K562 (cell line): Measurements from ENCODE around the gene ZBTB2. TPM values are rescaled to one million over a fixed set of nuclear protein-coding genes. Genes with fewer than 3 reads are reported as not detected.

ENCODE experiments used
- ATAC-seq: fragments of 200-7000 bp; cut with Tn5 transposase; 3 replicates; pipeline ENCODE4 v1.9.1; 2020; ENCODE audit warnings: moderate library complexity
- BruUV-seq: library from RNA; stranded (reverse); fragments of 400-500 nt; replicated peaks from 2 replicates; lab custom pipeline; 2021; lab: Mats Ljungman, UMichigan
- CTCF ChIA-PET: fragments of 300-600 bp; formaldehyde crosslinking; extraction: SDS; loops from one replicate; lab custom pipeline; 2021; ENCODE audit warnings: low intra/inter-chr PET ratio; lab: Yijun Ruan, JAX
- POLR2A ChIA-PET: fragments of 300-600, 350-650 bp; sonication (Branson Sonifier 250); formaldehyde crosslinking; extraction: SDS; loops from one replicate; lab custom pipeline; 2021; ENCODE audit warnings: antibody characterized with exemption, inconsistent platforms; lab: Yijun Ruan, JAX
- DNase-seq, 4 experiments: peaks; one replicate each; pipeline versions ENCODE4 v3.0.0 to v3.0.0-alpha.2; 2011 to 2018; ENCODE audit warnings: low spot score in 3 of 4, mixed read lengths in 3 of 4; ENCODE audit errors: extremely low read depth in 1 of 4
- FAIRE-seq: peaks from 2 replicates; lab custom pipeline; 2011; peaks lifted over from hg19 to GRCh38; lab: Jason Lieb, UNC
- H2AFZ ChIP-seq: 2 replicates; pipeline ENCODE4 v1.6.0; 2011; ENCODE audit warnings: low read depth, low read length, control low read depth, inconsistent platforms
- H3K27ac ChIP-seq: fragments of 200-600 bp; 3 replicates; pipeline ENCODE4 v1.8.0; 2011; ENCODE audit warnings: low read depth, mild to moderate bottlenecking, control low read depth, inconsistent platforms, low read length, moderate library complexity, mixed read lengths; ENCODE audit errors: extremely low read depth
- H3K27me3 ChIP-seq, 2 experiments: fragments of 300-600 bp in 1 of 2; 2 replicates in 1 of 2; 3 replicates in 1 of 2; pipeline versions ENCODE4 v1.6.0 to v1.8.0; 2011; ENCODE audit warnings: inconsistent platforms in 2 of 2, low read length in 2 of 2, mild to moderate bottlenecking in 1 of 2, mixed read lengths in 1 of 2, moderate library complexity in 1 of 2; ENCODE audit not compliant: control insufficient read depth in 2 of 2, insufficient read depth in 2 of 2
- H3K36me3 ChIP-seq: fragments of 300-600 bp; 3 replicates; pipeline ENCODE4 v1.8.0; 2011; ENCODE audit warnings: mild to moderate bottlenecking, low read length, inconsistent platforms; ENCODE audit not compliant: control insufficient read depth, insufficient read depth
- H3K4me1 ChIP-seq, 2 experiments: fragments of 200-600 bp in 1 of 2; replicated peaks in 1 of 2; 2 replicates in 1 of 2; 3 replicates in 1 of 2; pipeline versions ENCODE4 v1.5.1 to v1.8.0; 2011; ENCODE audit warnings: inconsistent platforms in 2 of 2, low read length in 2 of 2, mild to moderate bottlenecking in 1 of 2, mixed read lengths in 1 of 2, moderate library complexity in 1 of 2; ENCODE audit not compliant: control insufficient read depth in 2 of 2, insufficient read depth in 2 of 2
- H3K4me2 ChIP-seq: 2 replicates; pipeline ENCODE4 v1.6.1; 2011; ENCODE audit warnings: low read length, control low read depth, inconsistent platforms, mixed read lengths; ENCODE audit not compliant: insufficient read depth
- H3K4me3 ChIP-seq: fragments of 200-600 bp; sonication (generic), shearing (Covaris generic); 2 replicates; pipeline ENCODE4 v1.5.1; 2016; ENCODE audit warnings: control low read depth, inconsistent platforms
- H3K79me2 ChIP-seq: fragments of 200-600 bp; 3 replicates; pipeline ENCODE4 v1.8.0; 2011; ENCODE audit warnings: low read length, inconsistent platforms; ENCODE audit not compliant: control insufficient read depth, insufficient read depth
- H3K9ac ChIP-seq, 2 experiments: 2 replicates each; pipeline versions ENCODE4 v1.6.0 to v1.6.1; 2011; ENCODE audit warnings: low read depth in 2 of 2, low read length in 2 of 2, control low read depth in 1 of 2, inconsistent platforms in 1 of 2, mild to moderate bottlenecking in 1 of 2, mixed read lengths in 1 of 2; ENCODE audit not compliant: insufficient read depth in 1 of 2
- H3K9me1 ChIP-seq: one replicate; pipeline ENCODE4 v1.6.0; 2011; ENCODE audit warnings: inconsistent platforms, mild to moderate bottlenecking, low read length, moderate library complexity; ENCODE audit not compliant: control insufficient read depth, insufficient read depth
- H3K9me3 ChIP-seq: replicated peaks from 2 replicates; pipeline ENCODE4 v1.5.1; 2011; ENCODE audit warnings: low read depth, low read length, inconsistent platforms; ENCODE audit not compliant: control insufficient read depth, insufficient read depth
- H4K20me1 ChIP-seq: replicated peaks from 2 replicates; pipeline ENCODE4 v1.6.1; 2011; ENCODE audit warnings: low read length, inconsistent platforms, mixed read lengths; ENCODE audit not compliant: control insufficient read depth, insufficient read depth
- BCL6 ChIP-seq: fragments of 250-450 bp; sonication (Bioruptor Pico); IDR thresholded peaks from 2 replicates; pipeline ENCODE4 v1.4.0; 2020
- EP300 ChIP-seq: IDR thresholded peaks from 2 replicates; pipeline ENCODE4 v1.6.1; 2012; ENCODE audit warnings: low read length, improper control_type of control experiment
- ESRRB ChIP-seq: fragments of 250-450 bp; sonication (Bioruptor Pico); IDR thresholded peaks from 2 replicates; pipeline ENCODE4 v1.5.0; 2020; ENCODE audit warnings: mild to moderate bottlenecking, moderate library complexity, borderline replicate concordance
- FOSL1 ChIP-seq: fragments of 200-800 bp; sonication (Bioruptor generic); conservative IDR thresholded peaks from 2 replicates; pipeline ENCODE4 v1.6.1; 2016; ENCODE audit warnings: missing genetic modification characterization, missing compliant biosample characterization
- SRSF7 ChIP-seq: fragments of 200-400 bp; formaldehyde crosslinking; optimal IDR thresholded peaks from 2 replicates; pipeline ENCODE3; 2017; ENCODE audit warnings: mild to moderate bottlenecking, low read depth, low read length
- USF1 ChIP-seq: sonication (generic); formaldehyde crosslinking; IDR thresholded peaks from 2 replicates; pipeline ENCODE4 v1.9.0; 2022; ENCODE audit warnings: mild to moderate bottlenecking, missing genetic modification reagents
- ZNF165 ChIP-seq: fragments of 250-450 bp; sonication (Bioruptor Pico); IDR thresholded peaks from 2 replicates; pipeline ENCODE4 v1.4.0; 2020; ENCODE audit warnings: borderline replicate concordance
- ZNF280A ChIP-seq: fragments of 450-650 bp; IDR thresholded peaks from 2 replicates; pipeline ENCODE4 v1.6.1; 2018; ENCODE audit warnings: mild to moderate bottlenecking, low read depth; ENCODE audit not compliant: partially characterized antibody
- ZNF609 ChIP-seq: sonication (generic); formaldehyde crosslinking; IDR thresholded peaks from 2 replicates; pipeline ENCODE4 v1.8.1; 2023; ENCODE audit warnings: missing genetic modification reagents, mild to moderate bottlenecking, borderline replicate concordance
- ZNF639 ChIP-seq, 2 experiments: fragments of 200-800 bp in 1 of 2; sonication (Bioruptor generic) in 1 of 2; sonication (generic) in 1 of 2; formaldehyde crosslinking in 1 of 2; IDR thresholded peaks in 1 of 2; conservative IDR thresholded peaks in 1 of 2; 2 replicates each; pipeline versions ENCODE4 v1.5.0 to v1.6.1; 2016 to 2020; ENCODE audit warnings: missing compliant biosample characterization in 1 of 2, missing genetic modification characterization in 1 of 2, missing genetic modification reagents in 1 of 2
- whole genome bisulfite sequencing: fragments of 100-300 bp; shearing (Covaris generic); methylation state at CpG from one replicate; pipeline ENCODE4 v1.1.6; 2016; ENCODE audit warnings: low coverage, mixed read lengths; ENCODE audit not compliant: insufficient coverage; ENCODE audit errors: missing lambda C conversion rate; 5-methylcytosine and 5-hydroxymethylcytosine counted together
- in situ Hi-C: fragments of 300-500 bp; cut with MboI; formaldehyde crosslinking; loops from 4 replicates; pipeline ENCODE4 v1.15.0; 2018; ENCODE audit warnings: inconsistent platforms, mixed read lengths
- intact Hi-C: fragments of 100-400 bp; cut with micrococcal nuclease; formaldehyde crosslinking; loops from 2 replicates; pipeline ENCODE4 v1.14.2; 2022
- polyA plus RNA-seq, 8 experiments: library from polyadenylated mRNA; depleted of rRNA in 4 of 8; stranded (reverse) in 5 of 8; unstranded in 3 of 8; fragments of >200 nt; fragmentation: Nextera tagmentation in 2 of 8; fragmentation: Illumina TruSeq in 1 of 8; extraction: Ambion mirVana in 2 of 8; extraction: Trizol in 1 of 8; gene quantifications; 2 replicates each; pipeline versions ENCODE4 v1.2.1 to v1.2.3, GENCODE V29; 2011 to 2014; ENCODE audit warnings: inconsistent platforms in 1 of 8, missing spikeins in 1 of 8
- total RNA-seq, 7 experiments: library from RNA; depleted of rRNA in 6 of 7; stranded (reverse); fragments of >200 nt in 6 of 7; fragmentation: Illumina TruSeq in 2 of 7; extraction: Trizol in 2 of 7; gene quantifications; 2 replicates each; pipeline versions ENCODE4 v1.2.1 to v1.2.3, GENCODE V29; 2011 to 2021; ENCODE audit warnings: low replicate concordance in 1 of 7

The ZBTB2 gene
- total and polyA plus RNA-seq, 9 of the 15 experiments (the other 6 are each of a cell fraction or from before 2014, with no cell fraction given): 5.1 to 26.2 (median 16.4) TPM

GRCh38 chr6:151325075-151326050 lies 66.0 kb downstream of the ZBTB2 start:
- FAIRE-seq (no peak), DNase-seq (no peak), ATAC-seq (peak; percentile 66)
- no peaks in the 10 kb centered on the region for H3K9me3 ChIP-seq
- H3K4me1 ChIP-seq: peaks cover 0 to 6% of the 10 kb centered on the region in 2 experiments; a peak in 2 of 5 replicates
- in situ Hi-C loops: loop anchor here (5.0 kb wide), 1 partner anchor 433 kb away; no protein-coding TSS in a partner anchor
- no peak overlapping the region for H2AFZ ChIP-seq
- no peak overlapping the region for H3K27ac ChIP-seq
- ChIA-PET CTCF (interaction anchor here (1.9 to 3.5 kb wide), 3 partner anchors 311 to 433 kb away, joined by 5 to 40 read pairs (median 38); no protein-coding TSS in a partner anchor), POLR2A (interaction anchor here (0.6 to 1.4 kb wide), 12 partner anchors 10 to 434 kb away, joined by 3 to 6 read pairs (median 3); no protein-coding TSS in a partner anchor)
- 0 out of 4 replicates have a peak overlapping the region, but pooled peaks of 1 of the 2 experiments have one; percentile 33 for H3K9ac ChIP-seq
- no TSS peak for BruUV-seq
- no peaks in the 10 kb centered on the region for H3K9me1 ChIP-seq
- 10% methylated on average over 40 of the region's 46 CpGs for WGBS
- H3K36me3 ChIP-seq: no peaks in the 10 kb centered on the region
- no peaks in the 10 kb centered on the region for H3K79me2 ChIP-seq
- H3K27me3 ChIP-seq: peaks cover 46 to 61% of the 10 kb centered on the region in 2 experiments
- H4K20me1 ChIP-seq: no peaks in the 10 kb centered on the region
- H3K4me3 ChIP-seq: no peak overlapping the region
- intact Hi-C loops: loop anchor here (2.0 to 10.0 kb wide), 2 partner anchors 211 to 509 kb away; no protein-coding TSS in a partner anchor
- H3K4me2 ChIP-seq: no peak overlapping the region
- no peak for TF ChIP-seq FOSL1 (tag)
- no peak for TF ChIP-seq ESRRB
- no peak for TF ChIP-seq ZNF165 (CRISPR knock-in tag)
- peak; percentile 28; the same call in 1 of the 2 replicates for TF ChIP-seq USF1 (CRISPR knock-in tag)
- TF ChIP-seq ZNF639 (CRISPR knock-in tag; conservative IDR thresholded peaks at IDR 0.05 in 1 of 2, IDR thresholded peaks at IDR 0.05 in 1 of 2): no peak
- TF ChIP-seq ZNF280A: no peak
- TF ChIP-seq ZNF609 (CRISPR knock-in tag): no peak
- no peak for TF ChIP-seq EP300
- no peak for TF ChIP-seq BCL6 (CRISPR knock-in tag)
- TF ChIP-seq SRSF7: no peak
